Measurements from ENCODE around the gene AGA.

Gene AGA

DNA sequence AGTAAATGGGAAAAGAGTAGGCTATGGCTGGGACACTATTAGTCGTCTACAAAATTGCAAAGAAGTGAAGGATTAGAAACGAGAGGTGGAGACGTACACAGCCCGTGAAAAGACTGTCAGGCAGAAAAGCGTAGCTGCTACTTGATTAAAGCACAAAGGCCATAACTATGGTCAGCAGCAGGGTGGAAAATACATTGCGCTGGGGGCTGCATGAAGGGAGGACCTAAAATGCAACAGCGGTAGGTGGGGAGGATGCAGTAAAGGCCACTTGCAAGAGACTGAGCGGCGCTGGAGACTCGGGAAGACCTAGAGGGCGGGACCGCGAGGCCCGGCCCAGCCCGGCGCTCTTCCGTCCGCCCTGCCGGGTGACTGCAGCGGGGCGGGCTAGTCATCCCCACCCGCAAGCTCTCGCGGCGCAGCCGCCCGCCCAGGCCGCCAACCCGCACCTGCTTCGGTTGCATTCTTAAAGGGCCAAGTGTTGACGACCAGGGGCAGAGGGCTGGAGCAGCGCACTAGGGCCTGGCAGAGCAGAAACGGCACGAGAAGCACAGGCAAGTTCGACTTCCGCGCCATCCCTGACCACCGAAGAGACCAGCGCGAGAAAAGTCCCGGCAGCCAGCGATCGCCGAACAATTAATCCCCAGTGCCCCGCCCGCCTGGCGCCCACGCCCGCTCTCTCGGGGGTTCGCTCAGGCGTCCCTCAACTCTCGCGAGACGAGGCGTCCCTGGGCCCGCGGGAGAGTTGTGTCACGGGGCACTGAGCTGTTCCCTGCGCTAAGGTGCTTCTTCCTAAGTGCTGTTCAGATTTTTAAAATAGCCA, at the start of gene AGA:
TSS of gene AGA (minus strand) at position 635 of the 820 bp plus-strand sequence. CDS start at position 573, 62 bp downstream.
- TF ChIP-seq, protein P1, sequence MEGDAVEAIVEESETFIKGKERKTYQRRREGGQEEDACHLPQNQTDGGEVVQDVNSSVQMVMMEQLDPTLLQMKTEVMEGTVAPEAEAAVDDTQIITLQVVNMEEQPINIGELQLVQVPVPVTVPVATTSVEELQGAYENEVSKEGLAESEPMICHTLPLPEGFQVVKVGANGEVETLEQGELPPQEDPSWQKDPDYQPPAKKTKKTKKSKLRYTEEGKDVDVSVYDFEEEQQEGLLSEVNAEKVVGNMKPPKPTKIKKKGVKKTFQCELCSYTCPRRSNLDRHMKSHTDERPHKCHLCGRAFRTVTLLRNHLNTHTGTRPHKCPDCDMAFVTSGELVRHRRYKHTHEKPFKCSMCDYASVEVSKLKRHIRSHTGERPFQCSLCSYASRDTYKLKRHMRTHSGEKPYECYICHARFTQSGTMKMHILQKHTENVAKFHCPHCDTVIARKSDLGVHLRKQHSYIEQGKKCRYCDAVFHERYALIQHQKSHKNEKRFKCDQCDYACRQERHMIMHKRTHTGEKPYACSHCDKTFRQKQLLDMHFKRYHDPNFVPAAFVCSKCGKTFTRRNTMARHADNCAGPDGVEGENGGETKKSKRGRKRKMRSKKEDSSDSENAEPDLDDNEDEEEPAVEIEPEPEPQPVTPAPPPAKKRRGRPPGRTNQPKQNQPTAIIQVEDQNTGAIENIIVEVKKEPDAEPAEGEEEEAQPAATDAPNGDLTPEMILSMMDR (IDR thresholded peaks at IDR 0.05; ENCODE audit: insufficient read depth, low read depth, low read length, missing control alignments): no peak
- peak within 1 kb of the TSS; percentile 77 for H3K4me3 ChIP-seq (ENCODE audit: low read length)
- DNase-seq (ENCODE audit: low read depth): peak; percentile 97

DNA sequence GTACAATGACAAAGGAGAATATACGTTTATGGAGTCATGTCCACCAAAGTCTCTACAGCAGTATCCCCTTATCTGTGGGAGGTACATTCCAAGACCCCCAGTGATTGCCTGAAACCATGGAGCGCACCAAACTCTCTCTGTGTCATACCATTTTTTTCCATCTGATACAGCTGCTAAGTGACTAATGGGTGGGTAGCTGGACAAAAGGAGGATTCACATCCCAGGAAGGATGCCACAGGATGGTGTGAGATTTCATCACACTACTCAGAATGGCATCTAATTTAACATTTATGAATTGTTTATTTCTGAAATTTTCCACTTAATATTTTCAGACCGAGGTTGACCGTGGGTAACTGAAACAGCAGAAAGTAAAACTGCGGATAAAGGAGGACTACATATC, 49.8 kb upstream of the AGA start:
- no peak for DNase-seq (ENCODE audit: low read depth)
- TF ChIP-seq, protein P1 (IDR thresholded peaks at IDR 0.05; ENCODE audit: insufficient read depth, low read depth, low read length, missing control alignments): no peak
- no peak overlapping the region for H3K4me3 ChIP-seq (ENCODE audit: low read length)

DNA sequence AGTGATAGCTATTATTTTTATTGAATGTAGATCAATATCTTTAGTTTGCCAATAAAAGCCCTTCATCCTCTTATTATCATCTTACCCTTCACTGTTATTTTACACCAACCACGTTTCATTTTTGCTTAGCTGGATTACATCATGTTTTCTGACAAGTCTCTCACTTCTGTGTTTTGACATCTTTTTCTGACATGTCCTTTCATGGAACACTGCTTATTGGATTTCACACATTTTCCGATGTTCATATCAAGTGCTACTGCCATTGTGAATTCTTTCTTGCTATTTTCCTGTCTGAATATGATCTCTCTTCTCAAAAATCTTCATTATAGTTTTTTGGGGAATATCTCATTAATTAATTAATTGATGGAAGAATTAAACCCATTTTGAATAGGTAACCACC, 48.5 kb upstream of the AGA start:
- TF ChIP-seq, protein P1 (IDR thresholded peaks at IDR 0.05; ENCODE audit: insufficient read depth, low read depth, low read length, missing control alignments): no peak
- DNase-seq (ENCODE audit: low read depth): no peak

DNA sequence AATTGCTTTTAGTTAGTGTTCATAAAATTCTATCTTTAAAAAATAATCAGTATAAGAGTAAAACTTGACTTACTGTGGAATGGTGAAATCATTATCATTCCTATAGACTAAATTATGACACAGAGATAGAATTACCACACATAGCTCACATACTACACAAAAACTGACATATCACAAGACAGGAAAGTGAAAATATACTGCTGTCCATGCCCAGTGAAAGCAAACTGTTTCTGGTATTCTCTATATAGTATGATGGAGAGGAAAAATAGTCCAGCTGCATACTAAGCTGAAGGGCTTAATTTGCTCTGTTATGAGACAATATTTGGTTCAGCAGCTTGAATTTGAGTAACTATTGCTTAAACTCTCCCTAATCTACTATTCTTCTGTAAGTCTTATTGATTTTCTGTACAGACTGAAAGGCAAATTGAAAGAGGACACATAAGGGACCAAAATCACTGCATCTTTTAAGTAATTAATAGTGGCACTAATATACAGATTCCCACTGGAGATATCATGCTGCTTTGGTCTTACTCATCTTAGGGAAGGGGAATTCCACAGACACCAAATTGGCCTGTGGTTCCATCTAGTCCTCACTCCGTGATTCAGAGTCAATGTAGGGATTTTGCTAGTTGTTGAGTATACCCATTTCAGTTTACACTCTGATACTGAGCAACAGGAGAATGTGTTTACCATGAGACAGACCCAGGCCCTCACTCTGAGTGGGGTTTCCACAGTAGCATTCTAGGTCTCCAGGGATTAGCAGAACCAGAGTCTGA, 47.4 kb upstream of the AGA start:
- no peak overlapping the region for H3K4me3 ChIP-seq (ENCODE audit: low read length)
- DNase-seq (ENCODE audit: low read depth): peak; percentile 53

More for the DNA sequence above, 48.5 kb upstream of the AGA start:
- H3K4me3 ChIP-seq (ENCODE audit: low read length): no peak overlapping the region

DNA sequence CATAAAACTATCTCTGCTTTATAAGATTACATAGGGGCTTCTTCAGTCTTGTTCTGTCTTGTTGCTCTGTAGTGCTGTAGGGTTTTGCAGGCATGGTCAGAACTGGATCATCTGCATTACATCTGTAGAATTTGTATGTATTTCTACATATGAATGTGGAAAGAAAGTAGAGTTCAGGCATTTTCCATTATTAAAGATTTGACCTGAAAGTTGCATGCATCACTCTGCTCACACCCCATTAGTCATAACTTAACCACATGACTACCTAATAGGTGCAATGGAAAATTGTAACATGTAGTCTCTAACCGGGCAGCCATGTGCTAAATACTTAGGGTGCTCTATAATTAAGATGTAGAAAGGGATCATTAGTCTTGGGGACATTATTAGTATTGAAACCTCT, 45.7 kb upstream of the AGA start:
- no peak overlapping the region for H3K4me3 ChIP-seq (ENCODE audit: low read length)
- peak; percentile 64 for DNase-seq (ENCODE audit: low read depth)
- TF ChIP-seq, protein P1 (IDR thresholded peaks at IDR 0.05; ENCODE audit: insufficient read depth, low read depth, low read length, missing control alignments): no peak

More for the DNA sequence above, 47.4 kb upstream of the AGA start:
- TF ChIP-seq, protein P1 (IDR thresholded peaks at IDR 0.05; ENCODE audit: insufficient read depth, low read depth, low read length, missing control alignments): no peak

DNA sequence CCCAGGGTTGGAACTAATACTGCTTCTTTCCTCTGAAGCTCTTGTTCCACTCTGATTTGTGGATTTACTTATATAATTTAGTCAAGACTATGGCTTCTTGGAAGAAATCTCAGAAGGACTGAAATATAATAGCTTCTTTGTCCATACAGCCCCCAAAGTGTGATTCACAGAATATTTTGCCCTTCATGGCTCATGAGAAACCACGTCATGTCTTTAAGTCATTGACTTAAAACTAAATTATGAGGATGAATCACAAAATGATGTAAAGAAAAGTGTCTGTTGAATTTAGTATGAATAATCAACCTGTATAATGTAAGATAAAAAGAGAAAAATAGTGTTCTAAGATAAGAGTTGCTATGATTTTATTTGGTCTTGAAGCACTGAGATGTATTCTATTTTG, 43.3 kb upstream of the AGA start:
- peak; percentile 76 for DNase-seq (ENCODE audit: low read depth)
- TF ChIP-seq, protein P1 (IDR thresholded peaks at IDR 0.05; ENCODE audit: insufficient read depth, low read depth, low read length, missing control alignments): no peak
- H3K4me3 ChIP-seq (ENCODE audit: low read length): no peak overlapping the region

Measured in epithelial cell of esophagus (primary cell).